ENCODE results near the gene G6PC2. TPM values are rescaled to one million over a fixed set of nuclear protein-coding genes. Genes with fewer than 3 reads are reported as not detected.

The G6PC2 gene
- total RNA-seq, 1 experiment from 2014 or later: not detected

DNA sequence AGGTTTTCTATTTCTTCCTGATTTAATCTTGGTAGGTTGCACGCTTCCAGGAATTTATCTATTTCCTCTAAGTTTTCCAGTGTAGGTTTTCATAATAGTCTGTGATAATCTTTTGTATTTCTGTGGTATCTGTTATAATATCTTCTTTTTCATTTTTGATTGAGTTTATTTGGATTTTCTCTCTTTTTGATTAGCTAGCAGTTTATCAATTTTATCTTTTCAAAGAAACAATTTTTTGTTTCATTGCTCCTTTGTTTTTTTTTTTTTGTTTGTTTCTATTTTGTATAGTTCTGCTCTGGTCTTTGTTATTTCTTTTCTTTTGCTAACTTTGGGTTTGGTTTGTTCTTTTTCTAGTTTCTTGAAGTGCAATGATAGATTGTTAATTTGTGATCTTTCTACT lies 51.3 kb downstream of the G6PC2 start:
- H3K27me3 Mint-ChIP-seq (ENCODE audit: insufficient read depth, unreplicated experiment): no peaks in the 10 kb centered on the region
- no peaks in the 10 kb centered on the region for H3K4me1 Mint-ChIP-seq (ENCODE audit: insufficient read depth, unreplicated experiment)
- no peaks in the 10 kb centered on the region for H3K36me3 Mint-ChIP-seq (ENCODE audit: insufficient read depth, unreplicated experiment)
- TF ChIP-seq CTCF (IDR thresholded peaks at IDR 0.05; ENCODE audit: unreplicated experiment): no peak
- CTCF ChIA-PET: interaction anchor here (0.7 kb wide), 2 partner anchors 192 to 604 kb away, joined by 3 read pairs; no protein-coding TSS in a partner anchor
- intact Hi-C loops (cut with micrococcal nuclease): no loop called here
- H3K27ac Mint-ChIP-seq (ENCODE audit: low read depth, unreplicated experiment): no peak overlapping the region
- H3K4me3 Mint-ChIP-seq (ENCODE audit: unreplicated experiment): no peak overlapping the region
- no TSS peak for BruUV-seq (replicated peaks)
- H3K9me3 Mint-ChIP-seq (ENCODE audit: unreplicated experiment): peaks cover 24% of the 10 kb centered on the region
- no peak for DNase-seq (ENCODE audit: unreplicated experiment)
- POLR2A ChIA-PET: no interaction called here

DNA sequence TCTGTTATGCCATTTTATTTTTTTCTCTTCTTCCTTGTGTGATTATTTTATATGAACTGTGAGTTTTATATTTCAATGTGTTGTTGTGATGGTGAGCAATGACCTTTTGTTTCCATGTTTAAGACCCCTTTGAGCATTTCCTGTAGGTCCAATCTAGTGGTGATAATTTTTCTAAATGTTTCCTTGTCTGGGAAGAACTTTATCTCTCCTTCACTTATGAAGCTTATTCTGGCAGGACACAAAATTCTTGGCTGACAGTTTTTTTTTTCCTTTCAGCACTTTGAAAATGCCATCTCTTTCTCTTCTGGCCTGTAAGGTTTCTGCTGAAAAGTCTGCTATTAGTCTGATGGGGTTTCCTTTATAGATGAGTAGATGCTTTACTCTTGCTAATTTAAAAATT lies 53.2 kb downstream of the G6PC2 start:
- no peaks in the 10 kb centered on the region for H3K4me1 Mint-ChIP-seq (ENCODE audit: insufficient read depth, unreplicated experiment)
- no peaks in the 10 kb centered on the region for H3K27me3 Mint-ChIP-seq (ENCODE audit: insufficient read depth, unreplicated experiment)
- H3K36me3 Mint-ChIP-seq (ENCODE audit: insufficient read depth, unreplicated experiment): no peaks in the 10 kb centered on the region
- BruUV-seq (replicated peaks): no TSS peak
- H3K4me3 Mint-ChIP-seq (ENCODE audit: unreplicated experiment): no peak overlapping the region
- ChIA-PET CTCF (interaction anchor here (0.7 kb wide), 1 partner anchor 177 kb away, joined by 3 read pairs; no protein-coding TSS in a partner anchor), POLR2A (interaction anchor here (0.7 kb wide), 1 partner anchor 39 kb away, joined by 3 read pairs; no protein-coding TSS in a partner anchor)
- H3K27ac Mint-ChIP-seq (ENCODE audit: low read depth, unreplicated experiment): no peak overlapping the region
- intact Hi-C loops (cut with micrococcal nuclease): no loop called here
- no peak for DNase-seq (ENCODE audit: unreplicated experiment)
- H3K9me3 Mint-ChIP-seq (ENCODE audit: unreplicated experiment): peaks cover 24% of the 10 kb centered on the region
- no peak for TF ChIP-seq CTCF (IDR thresholded peaks at IDR 0.05; ENCODE audit: unreplicated experiment)

GRCh38 chr2:168955321-168955720 lies 54.2 kb downstream of the G6PC2 start:
- ChIA-PET CTCF (no interaction called here), POLR2A (no interaction called here)
- DNase-seq (ENCODE audit: unreplicated experiment): no peak
- Mint-ChIP-seq H3K9me3 (ENCODE audit: unreplicated experiment) (peaks cover 24% of the 10 kb centered on the region), H3K27me3 (ENCODE audit: insufficient read depth, unreplicated experiment) (no peaks in the 10 kb centered on the region), H3K36me3 (ENCODE audit: insufficient read depth, unreplicated experiment) (no peaks in the 10 kb centered on the region), H3K4me1 (ENCODE audit: insufficient read depth, unreplicated experiment) (no peaks in the 10 kb centered on the region), H3K27ac (ENCODE audit: low read depth, unreplicated experiment) (no peak overlapping the region), H3K4me3 (ENCODE audit: unreplicated experiment) (no peak overlapping the region)
- intact Hi-C loops (cut with micrococcal nuclease): no loop called here
- BruUV-seq (replicated peaks): no TSS peak
- no peak for TF ChIP-seq CTCF (IDR thresholded peaks at IDR 0.05; ENCODE audit: unreplicated experiment)

DNA sequence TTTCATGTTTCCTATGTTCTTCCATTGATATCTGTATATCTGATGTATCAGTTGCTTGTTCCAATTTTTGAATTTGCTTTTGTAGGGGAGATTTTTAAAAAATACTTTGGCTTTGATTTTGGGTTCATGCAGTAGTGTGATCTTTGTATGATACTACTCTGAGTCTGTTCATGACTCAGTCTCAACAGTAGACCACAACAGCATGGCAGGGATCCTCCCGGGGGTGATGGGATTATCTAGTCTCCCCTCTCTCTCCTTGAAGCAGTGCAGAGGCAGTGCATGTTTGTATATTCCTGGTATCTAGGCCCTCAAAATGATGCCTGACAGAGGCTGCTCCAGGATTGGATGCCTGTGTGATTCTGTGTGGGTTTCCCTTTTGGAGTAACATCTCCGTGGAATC lies 55.3 kb downstream of the G6PC2 start:
- Mint-ChIP-seq H3K27ac (ENCODE audit: low read depth, unreplicated experiment) (no peak overlapping the region), H3K4me1 (ENCODE audit: insufficient read depth, unreplicated experiment) (no peaks in the 10 kb centered on the region), H3K27me3 (ENCODE audit: insufficient read depth, unreplicated experiment) (no peaks in the 10 kb centered on the region), H3K9me3 (ENCODE audit: unreplicated experiment) (peaks cover 24% of the 10 kb centered on the region), H3K36me3 (ENCODE audit: insufficient read depth, unreplicated experiment) (no peaks in the 10 kb centered on the region), H3K4me3 (ENCODE audit: unreplicated experiment) (no peak overlapping the region)
- ChIA-PET CTCF (interaction anchor here (1.1 to 3.6 kb wide), 3 partner anchors 153 to 186 kb away, joined by 4 to 26 read pairs (median 6); no protein-coding TSS in a partner anchor), POLR2A (interaction anchor here (1.1 kb wide), 1 partner anchor 442 kb away, joined by 4 read pairs; no protein-coding TSS in a partner anchor)
- DNase-seq (ENCODE audit: unreplicated experiment): no peak
- intact Hi-C loops (cut with micrococcal nuclease): no loop called here
- no peak for TF ChIP-seq CTCF (IDR thresholded peaks at IDR 0.05; ENCODE audit: unreplicated experiment)
- BruUV-seq (replicated peaks): no TSS peak

Other genes starting within 250 kb of the G6PC2 start
- gene NOSTRIN, start 98.7 kb upstream of the G6PC2 start, total RNA-seq (2022): 0.44 and 0.51 TPM in 2 replicates
- gene SPC25, start 10.9 kb upstream of the G6PC2 start, total RNA-seq (2022): 2.5 and 3.5 TPM in 2 replicates
- gene ABCB11, start 130.0 kb downstream of the G6PC2 start, total RNA-seq (2022): 0.05 TPM in 1 of 2 replicates, not detected in the other
- 0.21 TPM in 1 of 2 replicates, not detected in the other for gene DHRS9, start 168.3 kb downstream of the G6PC2 start, total RNA-seq (2022)

Measured in MCF 10A (cell line).